ENCODE data around the gene CCDC187.

GRCh38 chr9:136205707-136205992 lies 98.2 kb downstream of the CCDC187 start:
- TF ChIP-seq POLR2A (IDR thresholded peaks at IDR 0.05; ENCODE audit: control extremely low read depth in 1 of 2, low read depth in 2 of 2, low read length in 2 of 2) (no peak), MAX (IDR thresholded peaks at IDR 0.05) (no peak), BACH1 (IDR thresholded peaks at IDR 0.05; ENCODE audit: low read length) (no peak)
- TF ChIP-seq, protein P1, sequence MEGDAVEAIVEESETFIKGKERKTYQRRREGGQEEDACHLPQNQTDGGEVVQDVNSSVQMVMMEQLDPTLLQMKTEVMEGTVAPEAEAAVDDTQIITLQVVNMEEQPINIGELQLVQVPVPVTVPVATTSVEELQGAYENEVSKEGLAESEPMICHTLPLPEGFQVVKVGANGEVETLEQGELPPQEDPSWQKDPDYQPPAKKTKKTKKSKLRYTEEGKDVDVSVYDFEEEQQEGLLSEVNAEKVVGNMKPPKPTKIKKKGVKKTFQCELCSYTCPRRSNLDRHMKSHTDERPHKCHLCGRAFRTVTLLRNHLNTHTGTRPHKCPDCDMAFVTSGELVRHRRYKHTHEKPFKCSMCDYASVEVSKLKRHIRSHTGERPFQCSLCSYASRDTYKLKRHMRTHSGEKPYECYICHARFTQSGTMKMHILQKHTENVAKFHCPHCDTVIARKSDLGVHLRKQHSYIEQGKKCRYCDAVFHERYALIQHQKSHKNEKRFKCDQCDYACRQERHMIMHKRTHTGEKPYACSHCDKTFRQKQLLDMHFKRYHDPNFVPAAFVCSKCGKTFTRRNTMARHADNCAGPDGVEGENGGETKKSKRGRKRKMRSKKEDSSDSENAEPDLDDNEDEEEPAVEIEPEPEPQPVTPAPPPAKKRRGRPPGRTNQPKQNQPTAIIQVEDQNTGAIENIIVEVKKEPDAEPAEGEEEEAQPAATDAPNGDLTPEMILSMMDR (IDR thresholded peaks at IDR 0.05; ENCODE audit: control extremely low read depth in 1 of 3, insufficient read depth in 1 of 3, low read depth in 1 of 3, low read length in 3 of 3): no peak
